HL-60 (cell line): Measurements from ENCODE around the gene MRM2.

Source experiments
- CTCF ChIP-seq: IDR thresholded peaks from one replicate; pipeline ENCODE4 v1.5.1; 2011; ENCODE audit warnings: low read length, control low read depth, inconsistent platforms; ENCODE audit not compliant: insufficient read depth
- GABPA ChIP-seq: IDR thresholded peaks from 2 replicates; pipeline ENCODE4 v1.6.1; 2012; ENCODE audit warnings: low read depth
- POLR2AphosphoS5 ChIP-seq: IDR thresholded peaks from 2 replicates; pipeline ENCODE4 v1.6.1; 2012; ENCODE audit warnings: low read depth
- REST ChIP-seq: IDR thresholded peaks from 2 replicates; pipeline ENCODE4 v1.6.1; 2012; ENCODE audit warnings: low read depth; ENCODE audit not compliant: insufficient replicate concordance

- no peak for TF ChIP-seq CTCF
- TF ChIP-seq POLR2AphosphoS5, result no peak
- TF ChIP-seq GABPA, result no peak
- no peak for TF ChIP-seq REST
Observed at GRCh38 chr7:2230226-2230625, 11.8 kb downstream of the MRM2 start.
